HCT116 (cell line): ENCODE measurements around the gene GYG1. TPM values are rescaled to one million over a fixed set of nuclear protein-coding genes. Genes with fewer than 3 reads are reported as not detected.

Experiments used
- ATAC-seq: fragments of 200-7000 bp; cut with Tn5 transposase; 2 replicates; pipeline ENCODE4 v1.9.1; 2020; ENCODE audit warnings: mild to moderate bottlenecking, moderate library complexity
- BruUV-seq: library from RNA; stranded (reverse); fragments of 400-500 nt; replicated peaks from 2 replicates; lab custom pipeline; 2021; lab: Mats Ljungman, UMichigan
- CTCF ChIA-PET: fragments of 300-600 bp; sonication (Branson Sonifier 250); formaldehyde crosslinking; loops from one replicate; lab custom pipeline; 2021; ENCODE audit warnings: antibody characterized with exemption; lab: Charles Lee
- POLR2A ChIA-PET: fragments of 300-600, 350-600 bp; sonication (Branson Sonifier 250); formaldehyde crosslinking; loops from one replicate; lab custom pipeline; 2021; ENCODE audit warnings: antibody characterized with exemption; lab: Charles Lee
- RAD21 ChIA-PET, 2 experiments: fragments of 300-600 bp; sonication (Branson Sonifier 250); formaldehyde crosslinking; loops; one replicate each; lab custom pipeline; 2023; ENCODE audit warnings: low total read pairs in 2 of 2; ENCODE audit not compliant: uncharacterized antibody in 2 of 2, unreplicated experiment in 2 of 2, low non-redundant PET in 1 of 2; lab: Charles Lee
- DNase-seq: peaks from one replicate; pipeline ENCODE4 v3.0.0-alpha.2; 2010; ENCODE audit warnings: low read depth, low spot score
- H2AFZ ChIP-seq: fragments of 200-600 bp; shearing (Covaris generic), sonication (generic); 2 replicates; pipeline ENCODE4 v1.6.1; 2017; ENCODE audit warnings: low read depth, mixed run types, mixed read lengths, antibody characterized with exemption, low read length; ENCODE audit not compliant: poor library complexity, severe bottlenecking
- H3K27ac ChIP-seq: 2 replicates; pipeline ENCODE4 v1.5.1; 2012; ENCODE audit warnings: low read depth, low read length
- H3K27me3 ChIP-seq: fragments of 200-600 bp; sonication (generic); 2 replicates; pipeline ENCODE4 v1.6.1; 2016; ENCODE audit warnings: mixed run types, low read length, mixed read lengths; ENCODE audit not compliant: insufficient read depth
- H3K36me3 ChIP-seq, 2 experiments: fragments of 200-500 bp in 1 of 2; fragments of 200-600 bp in 1 of 2; sonication (Bioruptor generic) in 1 of 2; sonication (generic) in 1 of 2; 2 replicates each; pipeline versions ENCODE4 v1.5.1 to v1.6.1; 2014 to 2016; ENCODE audit warnings: low read length in 2 of 2, inconsistent platforms in 1 of 2, mixed read lengths in 1 of 2, mixed run types in 1 of 2; ENCODE audit not compliant: insufficient read depth in 2 of 2, control insufficient read depth in 1 of 2
- H3K4me1 ChIP-seq, 2 experiments: fragments of 200-600 bp in 1 of 2; sonication (generic) in 1 of 2; 2 replicates each; pipeline versions ENCODE4 v1.5.1 to v1.6.1; 2012 to 2017; ENCODE audit warnings: low read length in 2 of 2, inconsistent platforms in 1 of 2, mild to moderate bottlenecking in 1 of 2, mixed read lengths in 1 of 2, mixed run types in 1 of 2, moderate library complexity in 1 of 2; ENCODE audit not compliant: insufficient read depth in 2 of 2, control insufficient read depth in 1 of 2
- H3K4me2 ChIP-seq: fragments of 200-600 bp; sonication (generic); 2 replicates; pipeline ENCODE4 v1.6.1; 2017; ENCODE audit warnings: mixed run types, low read length, mixed read lengths
- H3K4me3 ChIP-seq, 2 experiments: fragments of 200-600 bp in 1 of 2; sonication (generic) in 1 of 2; replicated peaks in 1 of 2; 2 replicates each; pipeline ENCODE4 v1.5.1; 2011 to 2016; ENCODE audit warnings: low read length in 2 of 2, control low read depth in 1 of 2, low read depth in 1 of 2, mild to moderate bottlenecking in 1 of 2, mixed read lengths in 1 of 2, mixed run types in 1 of 2
- H3K79me2 ChIP-seq: fragments of 200-600 bp; sonication (generic); 2 replicates; pipeline ENCODE4 v1.6.1; 2017; ENCODE audit warnings: mild to moderate bottlenecking, mixed run types, low read length, moderate library complexity, mixed read lengths; ENCODE audit not compliant: insufficient read depth
- H3K9ac ChIP-seq: fragments of 200-600 bp; sonication (generic); 2 replicates; pipeline ENCODE4 v1.6.1; 2016; ENCODE audit warnings: low read length, mixed read lengths
- H3K9me2 ChIP-seq: fragments of 200-600 bp; sonication (generic), shearing (Covaris generic); 2 replicates; pipeline ENCODE4 v1.6.1; 2017; ENCODE audit warnings: mixed run types, mild to moderate bottlenecking, moderate library complexity; ENCODE audit not compliant: insufficient read depth
- H3K9me3 ChIP-seq, 2 experiments: fragments of 200-500 bp in 1 of 2; fragments of 200-600 bp in 1 of 2; sonication (Bioruptor generic) in 1 of 2; sonication (generic) in 1 of 2; 2 replicates each; pipeline ENCODE4 v1.6.1; 2014 to 2017; ENCODE audit warnings: low read length in 2 of 2, mixed read lengths in 2 of 2, inconsistent platforms in 1 of 2, low read depth in 1 of 2, mild to moderate bottlenecking in 1 of 2, mixed run types in 1 of 2, moderate library complexity in 1 of 2; ENCODE audit not compliant: control insufficient read depth in 1 of 2, insufficient read depth in 1 of 2
- H4K20me1 ChIP-seq: fragments of 200-600 bp; sonication (generic), shearing (Covaris generic); 2 replicates; pipeline ENCODE4 v1.6.1; 2017; ENCODE audit warnings: mixed run types, mild to moderate bottlenecking, moderate library complexity; ENCODE audit not compliant: insufficient read depth
- CEBPB ChIP-seq: IDR thresholded peaks from 2 replicates; pipeline ENCODE4 v1.6.1; 2012; ENCODE audit warnings: low read depth
- ELF1 ChIP-seq: IDR thresholded peaks from 2 replicates; pipeline ENCODE4 v1.6.1; 2012; ENCODE audit warnings: low read depth, borderline replicate concordance
- FOSL1 ChIP-seq: IDR thresholded peaks from 2 replicates; pipeline ENCODE4 v1.6.1; 2012; ENCODE audit warnings: low read depth
- JUND ChIP-seq: IDR thresholded peaks from 2 replicates; pipeline ENCODE4 v1.6.1; 2012
- MAX ChIP-seq: IDR thresholded peaks from 2 replicates; pipeline ENCODE4 v1.6.1; 2012
- POLR2A ChIP-seq: IDR thresholded peaks from 2 replicates; pipeline ENCODE4 v1.7.0; 2011; ENCODE audit warnings: borderline replicate concordance; ENCODE audit not compliant: insufficient read depth, insufficient read length; ENCODE audit errors: extremely low read depth
- POLR2AphosphoS5 ChIP-seq: IDR thresholded peaks from 2 replicates; pipeline ENCODE4 v1.6.1; 2011; ENCODE audit warnings: mild to moderate bottlenecking, low read depth, low read length, moderate library complexity
- RAD21 ChIP-seq: IDR thresholded peaks from 2 replicates; pipeline ENCODE4 v1.6.1; 2012; ENCODE audit warnings: low read depth, mild to moderate bottlenecking
- REST ChIP-seq: IDR thresholded peaks from 2 replicates; pipeline ENCODE4 v1.6.1; 2012; ENCODE audit warnings: low read depth
- SIN3A ChIP-seq: IDR thresholded peaks from 2 replicates; pipeline ENCODE4 v1.6.1; 2012; ENCODE audit warnings: low read depth
- SP1 ChIP-seq: IDR thresholded peaks from 2 replicates; pipeline ENCODE4 v1.6.1; 2012; ENCODE audit warnings: low read depth
- TCF7L2 ChIP-seq: IDR thresholded peaks from 2 replicates; pipeline ENCODE4 v1.7.0; 2011; ENCODE audit warnings: borderline replicate concordance, inconsistent platforms; ENCODE audit not compliant: insufficient read depth, insufficient read length; ENCODE audit errors: extremely low read depth
- YY1 ChIP-seq: IDR thresholded peaks from 2 replicates; pipeline ENCODE4 v1.6.1; 2011; ENCODE audit warnings: low read length, low read depth, moderate library complexity, mild to moderate bottlenecking; ENCODE audit not compliant: insufficient replicate concordance; ENCODE audit errors: extremely low read depth
- ZBTB33 ChIP-seq: IDR thresholded peaks from 2 replicates; pipeline ENCODE4 v1.6.1; 2011; ENCODE audit warnings: mild to moderate bottlenecking, low read length, moderate library complexity; ENCODE audit not compliant: insufficient replicate concordance; ENCODE audit errors: extremely low read depth
- ZFX ChIP-seq: fragments of 450-650 bp; IDR thresholded peaks from 2 replicates; pipeline ENCODE4 v1.6.1; 2017
- intact Hi-C: fragments of 100-400 bp; cut with micrococcal nuclease; formaldehyde crosslinking; loops from 2 replicates; pipeline ENCODE4 v1.10.0; 2022
- total RNA-seq: library from RNA; stranded (reverse); gene quantifications from one replicate; pipeline ENCODE4 v1.2.1, GENCODE V29; 2021; ENCODE audit not compliant: unreplicated experiment

GYG1 gene
- total RNA-seq, 1 experiment from 2014 or later: 28.9 TPM

- CTCF ChIA-PET: no interaction called here
- Histone ChIP-seq H3K27ac (no peak overlapping the region), H4K20me1 (no peaks in the 10 kb centered on the region), H3K9ac (no peak overlapping the region), H3K36me3 (peaks cover 2 to 4% of the 10 kb centered on the region in 2 experiments; a peak in 1 of 4 replicates), H3K9me3 (no peaks in the 10 kb centered on the region), H3K4me3 (no peak overlapping the region), H3K9me2 (no peaks in the 10 kb centered on the region), H3K27me3 (no peaks in the 10 kb centered on the region), H2AFZ (no peak overlapping the region), H3K4me2 (no peak overlapping the region), H3K4me1 (no peaks in the 10 kb centered on the region), H3K79me2 (no peaks in the 10 kb centered on the region)
- ATAC-seq: no peak
- POLR2A ChIA-PET: no interaction called here
- intact Hi-C loops: no loop called here
- no peak for DNase-seq
- TF ChIP-seq ZFX: no peak
- no peak for TF ChIP-seq MAX
- no peak for TF ChIP-seq CEBPB
- TF ChIP-seq ELF1: no peak
- no peak for TF ChIP-seq YY1
- no peak for TF ChIP-seq SP1
- TF ChIP-seq RAD21: no peak
- no TSS peak for BruUV-seq
- RAD21 ChIA-PET: no interaction called here
These were observed 16.4 kb downstream of the GYG1 start for GRCh38 chr3:149007567-149008257.

GRCh38 chr3:149009732-149010131 lies 18.4 kb downstream of the GYG1 start:
- no peaks in the 10 kb centered on the region for H4K20me1 ChIP-seq
- H3K79me2 ChIP-seq: no peaks in the 10 kb centered on the region
- RAD21 ChIA-PET: no interaction called here
- CTCF ChIA-PET: no interaction called here
- H3K27ac ChIP-seq: no peak overlapping the region
- no peaks in the 10 kb centered on the region for H3K9me3 ChIP-seq
- no peak overlapping the region for H3K4me3 ChIP-seq
- peaks cover 2 to 4% of the 10 kb centered on the region in 2 experiments; a peak in 1 of 4 replicates for H3K36me3 ChIP-seq
- H3K27me3 ChIP-seq: no peaks in the 10 kb centered on the region
- POLR2A ChIA-PET: no interaction called here
- DNase-seq: no peak
- H2AFZ ChIP-seq: no peak overlapping the region
- no peak for ATAC-seq
- no peak overlapping the region for H3K4me2 ChIP-seq
- BruUV-seq: no TSS peak
- H3K9me2 ChIP-seq: no peaks in the 10 kb centered on the region
- no peaks in the 10 kb centered on the region for H3K4me1 ChIP-seq
- intact Hi-C loops: no loop called here
- H3K9ac ChIP-seq: no peak overlapping the region
- no peak for TF ChIP-seq JUND
- no peak for TF ChIP-seq POLR2A
- TF ChIP-seq TCF7L2: no peak
- TF ChIP-seq YY1: no peak
- no peak for TF ChIP-seq FOSL1
- no peak for TF ChIP-seq SIN3A
- TF ChIP-seq REST: no peak
- TF ChIP-seq POLR2AphosphoS5: no peak
- TF ChIP-seq SP1: no peak
- TF ChIP-seq CEBPB: no peak
- TF ChIP-seq ZBTB33: no peak
